GM10847 (cell line): Measurements from ENCODE around the gene SRSF7.

Experiments used
- POLR2A ChIP-seq: IDR thresholded peaks from 2 replicates; pipeline ENCODE4 v1.6.1; 2011; ENCODE audit not compliant: insufficient read length; ENCODE audit errors: extremely low read depth

Gene SRSF7

DNA sequence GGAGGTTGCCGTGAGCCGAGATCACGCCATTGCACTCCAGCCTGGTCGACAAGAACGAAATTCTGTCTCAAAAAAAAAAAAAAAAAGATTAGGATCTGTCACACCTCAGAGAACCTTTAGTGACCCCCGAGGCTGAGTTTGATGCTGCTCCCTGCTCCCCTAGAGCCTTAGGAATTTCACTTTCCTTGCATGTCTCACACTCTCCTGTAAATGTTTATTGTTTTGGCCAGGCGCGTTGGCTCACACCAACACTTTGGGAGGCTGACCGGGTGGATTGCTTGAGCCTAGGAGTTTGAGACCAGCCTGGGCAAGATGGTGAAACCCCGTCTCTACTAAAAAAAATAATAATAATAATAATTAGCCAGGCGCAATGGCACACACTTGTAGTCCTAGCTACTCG is 31.5 kb downstream of the SRSF7 start:
- TF ChIP-seq POLR2A, result no peak

DNA sequence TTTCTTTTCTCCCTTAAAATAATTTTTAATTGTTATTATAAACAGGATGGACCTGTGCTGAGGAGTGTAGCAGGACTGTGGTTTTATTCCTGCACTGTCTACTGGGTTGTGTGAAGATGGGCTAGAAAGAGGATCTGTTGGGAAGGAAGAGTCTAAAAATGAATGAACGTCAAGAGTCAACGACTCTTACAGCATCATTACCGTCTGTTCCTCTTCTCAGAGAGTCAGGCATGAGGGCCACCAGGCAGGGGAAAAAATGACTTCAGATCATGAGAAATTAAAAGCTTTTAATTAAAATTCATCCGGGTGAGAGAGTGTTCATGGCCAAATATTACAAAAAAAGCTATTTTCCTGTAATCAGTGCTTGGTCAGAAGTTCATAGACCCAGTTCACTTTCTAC is 32.6 kb downstream of the SRSF7 start:
- no peak for TF ChIP-seq POLR2A

DNA sequence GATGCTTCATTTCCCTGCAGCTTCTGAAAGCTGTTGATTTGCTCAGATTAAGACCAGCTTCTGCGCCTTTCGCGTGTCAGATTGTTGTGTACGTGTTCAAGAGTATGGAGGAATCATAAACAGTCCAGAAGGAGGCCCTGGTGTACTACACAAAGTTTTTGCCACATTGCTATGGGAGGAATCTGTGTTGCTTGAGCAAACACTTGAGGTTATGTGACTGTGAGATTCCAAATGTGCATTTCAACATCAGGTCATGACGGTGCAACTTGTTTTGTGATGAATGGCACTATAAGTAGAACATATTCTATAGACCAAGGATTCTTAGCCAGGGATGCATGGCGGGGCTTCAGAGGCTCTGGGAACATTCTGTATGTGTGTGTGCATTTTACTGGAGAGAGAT is 35.0 kb downstream of the SRSF7 start:
- no peak for TF ChIP-seq POLR2A

DNA sequence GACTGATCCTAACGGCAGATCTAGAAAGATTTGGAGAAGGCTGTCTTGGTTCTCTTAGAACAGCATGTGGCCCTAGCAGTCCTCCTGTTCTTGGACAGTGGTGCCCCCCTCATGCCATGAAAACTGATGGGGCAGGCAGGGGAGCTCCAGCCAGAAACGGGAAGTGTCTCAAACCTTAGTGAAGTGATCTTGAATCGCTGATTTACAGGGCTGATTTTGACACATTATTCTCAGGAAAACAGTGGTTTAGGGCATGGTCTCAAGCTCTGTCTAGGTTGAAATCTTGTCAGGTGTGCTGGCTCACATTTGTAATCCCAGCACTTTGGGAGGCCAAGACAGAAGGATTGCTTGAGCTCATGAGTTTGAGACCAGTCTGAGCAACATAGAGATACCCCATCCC is 37.8 kb downstream of the SRSF7 start:
- TF ChIP-seq POLR2A, result no peak

DNA sequence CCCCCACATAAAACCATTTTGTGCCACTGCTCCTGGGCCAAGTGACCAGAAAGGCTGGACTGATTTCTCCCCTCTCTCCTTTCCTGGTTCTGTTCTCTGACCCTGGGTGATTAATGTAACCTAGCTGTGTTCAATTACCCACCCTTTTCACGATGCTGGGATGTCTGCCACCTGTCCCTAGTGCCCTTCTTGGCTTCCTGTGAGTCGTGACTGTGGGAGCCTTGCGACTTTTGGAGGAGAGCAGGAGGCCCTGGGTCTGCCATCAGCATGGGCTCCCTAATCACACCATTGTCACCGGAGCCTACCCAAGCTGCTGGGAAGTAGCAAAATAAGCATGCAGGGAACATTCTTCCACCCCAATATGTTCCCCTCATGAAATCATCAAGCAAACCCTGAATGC is 38.3 kb downstream of the SRSF7 start:
- no peak for TF ChIP-seq POLR2A

DNA sequence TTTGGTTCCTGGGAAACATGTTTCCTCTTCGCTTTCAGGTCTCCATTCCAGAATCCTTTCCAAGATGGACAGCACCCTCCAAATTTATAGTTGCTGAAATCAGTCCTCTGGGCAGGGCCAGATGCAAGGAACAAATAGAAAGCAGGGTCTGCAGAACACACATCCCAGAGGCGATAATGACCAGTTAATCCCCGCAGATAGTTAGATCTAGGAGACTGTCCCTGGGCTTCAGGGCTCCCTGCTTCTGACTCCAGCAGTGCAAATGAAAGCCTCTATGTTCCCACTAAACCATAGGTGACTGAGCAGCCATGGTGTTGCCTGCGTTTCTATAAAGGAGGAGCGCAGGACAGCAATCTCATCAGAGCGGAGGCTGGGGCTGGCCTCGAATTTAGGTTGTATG is 38.7 kb downstream of the SRSF7 start:
- no peak for TF ChIP-seq POLR2A

DNA sequence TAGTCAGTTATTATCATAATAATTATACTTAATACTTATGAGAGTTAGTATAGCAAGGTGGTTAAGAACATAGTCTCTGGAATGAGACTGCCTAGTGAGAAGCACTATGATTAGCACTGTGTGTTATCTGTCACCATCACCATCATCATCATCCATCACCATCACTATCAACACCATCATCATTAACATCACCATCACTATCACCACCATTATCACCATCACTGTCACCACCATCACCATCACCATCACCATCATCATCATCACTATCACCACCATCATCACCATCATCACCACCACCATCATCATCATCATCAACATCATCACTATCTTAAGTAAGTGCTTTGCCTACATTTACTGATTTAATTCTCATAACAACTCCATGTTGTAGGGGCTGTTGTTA is 39.6 kb downstream of the SRSF7 start:
- TF ChIP-seq POLR2A, result no peak

DNA sequence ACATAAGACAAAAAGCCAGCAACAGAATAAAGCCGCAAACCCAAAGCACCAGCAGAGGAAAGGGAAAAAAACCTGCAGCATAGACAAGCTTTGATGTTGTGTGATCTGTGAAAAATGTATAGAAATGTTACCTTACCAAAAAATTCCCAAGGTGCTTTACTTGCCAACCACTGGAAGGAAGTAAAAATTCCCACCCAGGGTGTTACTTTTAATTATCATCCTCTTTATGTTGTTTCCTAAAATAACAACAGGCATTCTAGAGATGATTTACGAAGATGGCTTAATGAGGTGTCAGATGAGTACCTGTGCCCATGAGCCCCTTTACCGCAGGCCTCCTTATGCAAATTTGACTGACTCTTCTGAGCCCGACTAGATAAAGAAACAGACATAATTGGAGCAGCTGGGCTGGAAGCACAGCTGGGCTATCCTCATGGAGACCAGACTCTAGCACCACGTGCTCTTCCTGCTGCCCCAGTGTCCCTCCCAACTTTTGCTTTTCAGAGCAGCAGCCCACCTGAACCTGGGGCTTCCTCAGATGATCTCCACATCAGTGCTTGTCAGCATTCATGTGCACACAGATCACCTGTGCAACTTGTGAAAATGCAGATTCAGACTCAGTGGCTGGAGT is 41.5 kb downstream of the SRSF7 start:
- TF ChIP-seq POLR2A, result no peak

DNA sequence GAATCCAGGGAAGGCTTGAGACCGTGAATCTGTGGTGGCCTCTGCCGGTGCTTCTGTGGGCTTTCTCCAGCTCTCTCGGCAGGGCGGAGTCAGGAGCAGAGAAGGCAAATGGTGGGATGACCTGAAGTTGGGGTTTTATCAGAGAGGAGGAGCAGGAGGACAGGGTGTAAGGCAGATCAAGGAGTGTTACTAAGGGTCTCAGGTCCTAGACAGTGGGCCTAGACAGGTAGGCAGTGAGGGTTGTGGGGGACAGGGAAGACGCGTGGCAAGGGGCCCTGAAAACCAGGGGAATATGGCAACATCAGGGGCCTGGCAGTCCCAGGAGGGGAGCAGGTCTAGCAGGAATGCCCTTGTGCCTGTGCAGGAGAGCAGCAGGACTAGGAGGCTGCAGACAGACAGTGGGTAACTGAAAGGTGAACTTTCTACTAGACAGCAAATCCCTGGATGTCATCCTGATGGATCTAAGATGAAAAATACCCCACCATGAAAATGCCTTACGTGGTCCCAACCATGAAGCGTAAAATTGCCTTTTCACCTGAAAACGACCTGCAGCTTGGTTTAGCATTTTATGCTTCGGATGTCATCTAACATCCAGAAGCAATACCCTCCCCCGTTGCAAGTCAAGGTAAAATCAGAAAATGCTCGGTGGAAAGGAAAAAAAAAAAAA is 42.1 kb downstream of the SRSF7 start:
- TF ChIP-seq POLR2A, result no peak

DNA sequence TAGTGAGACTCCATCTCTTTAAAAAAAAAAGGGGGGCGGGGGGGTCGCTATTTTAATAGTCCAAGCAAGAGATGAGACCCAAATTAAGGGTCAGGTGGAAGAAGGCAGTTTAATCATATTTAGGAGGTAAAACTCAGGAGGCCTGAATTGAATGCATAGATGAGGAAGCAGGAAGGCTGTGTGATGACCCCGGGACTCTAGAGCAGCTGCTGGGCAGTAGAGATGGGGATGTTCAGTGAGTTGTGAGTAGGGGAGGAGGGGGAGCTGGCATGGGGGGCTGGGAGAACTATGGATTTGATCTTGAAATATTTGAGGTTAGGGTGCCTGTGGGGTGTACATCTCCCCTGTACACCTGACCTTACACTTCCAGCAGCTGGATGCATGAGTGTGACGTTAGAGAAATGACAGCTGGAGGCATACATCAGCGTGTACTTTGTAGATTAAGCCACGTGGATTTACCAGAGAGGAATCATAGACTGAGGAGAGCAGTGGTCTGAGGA is 44.3 kb downstream of the SRSF7 start:
- TF ChIP-seq POLR2A, result no peak

DNA sequence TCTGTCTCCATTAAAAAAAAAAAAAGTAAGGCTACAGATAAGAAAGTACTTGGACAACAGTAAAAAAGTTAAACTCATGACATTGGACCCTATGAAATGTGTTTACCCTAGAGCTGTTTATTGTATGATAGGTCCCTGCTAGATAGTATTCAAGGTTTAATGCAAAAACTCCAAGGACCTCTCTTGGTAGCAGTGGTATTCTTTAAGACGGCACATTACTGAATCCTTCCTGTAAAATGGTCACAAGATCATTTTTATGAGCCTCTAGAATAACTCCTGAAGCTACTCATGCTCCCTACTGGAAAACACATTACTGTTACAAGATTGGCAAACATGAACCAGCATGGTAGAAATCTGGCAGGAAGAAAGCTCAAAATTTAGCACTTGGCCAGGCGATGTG is 46.5 kb downstream of the SRSF7 start:
- no peak for TF ChIP-seq POLR2A

DNA sequence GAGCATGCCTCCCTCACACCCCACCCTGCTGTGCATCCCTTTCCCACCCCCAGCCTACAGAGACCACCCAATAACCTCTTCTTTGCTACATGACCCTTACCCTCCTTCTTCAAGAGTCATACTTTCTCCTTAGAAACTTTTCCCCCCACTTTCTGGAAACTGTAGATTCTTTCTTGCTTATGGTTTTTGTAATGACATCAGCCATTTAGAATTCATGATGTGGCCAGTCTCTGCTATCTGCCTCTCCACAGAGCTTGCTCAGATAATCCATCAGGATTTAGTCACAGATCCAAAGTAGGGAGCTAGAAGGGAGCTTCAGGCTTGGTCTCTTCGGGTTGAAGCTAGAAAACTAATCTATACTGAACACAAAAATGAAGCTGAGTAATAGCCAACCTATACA is 48.7 kb downstream of the SRSF7 start:
- TF ChIP-seq POLR2A, result no peak

DNA sequence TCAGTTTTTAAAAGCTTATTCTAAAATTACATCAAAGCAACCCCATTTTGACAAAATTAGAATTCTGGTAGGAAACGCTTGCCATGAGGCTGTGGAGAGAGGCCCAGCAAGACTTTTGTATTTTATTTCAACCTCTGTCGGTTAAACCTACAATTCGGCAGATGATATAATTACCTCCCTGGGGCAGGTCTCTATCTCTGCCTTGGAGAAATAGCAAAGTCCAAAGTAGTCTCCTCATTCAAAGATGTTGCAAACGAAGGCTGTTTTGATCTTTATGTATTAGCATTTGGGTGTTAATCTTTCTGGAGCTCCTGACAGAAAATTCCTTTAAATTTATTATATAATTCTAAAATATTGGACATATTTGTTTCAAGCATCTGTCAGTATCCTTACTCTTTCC is 49.6 kb downstream of the SRSF7 start:
- no peak for TF ChIP-seq POLR2A

DNA sequence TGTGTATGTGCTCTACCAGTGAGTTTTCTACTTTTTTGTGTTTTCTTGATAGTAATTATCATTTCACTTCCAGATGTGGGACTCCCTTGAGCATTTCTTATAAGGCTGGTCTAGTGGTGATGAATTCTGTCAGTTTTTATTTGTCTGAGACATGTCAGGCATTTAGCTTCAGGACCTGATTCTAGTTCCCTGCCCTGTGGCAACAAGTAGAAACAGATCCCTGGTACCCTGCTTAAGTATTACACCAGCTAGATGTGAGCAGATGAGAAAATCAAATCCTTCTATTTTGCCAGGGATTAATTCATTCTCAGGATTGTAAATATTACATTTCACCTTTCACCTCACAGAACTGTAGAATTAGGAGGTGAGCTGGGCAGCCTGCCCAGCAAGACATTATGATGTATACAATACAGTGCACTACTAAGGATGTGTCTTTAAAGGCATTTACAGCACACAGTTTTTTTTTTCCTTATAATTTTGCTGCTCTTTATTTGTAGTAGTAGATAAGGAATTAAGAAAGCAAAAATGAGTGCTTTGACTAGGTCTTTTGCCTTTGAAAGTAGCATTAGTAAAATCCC is 50.2 kb downstream of the SRSF7 start:
- TF ChIP-seq POLR2A, result no peak

DNA sequence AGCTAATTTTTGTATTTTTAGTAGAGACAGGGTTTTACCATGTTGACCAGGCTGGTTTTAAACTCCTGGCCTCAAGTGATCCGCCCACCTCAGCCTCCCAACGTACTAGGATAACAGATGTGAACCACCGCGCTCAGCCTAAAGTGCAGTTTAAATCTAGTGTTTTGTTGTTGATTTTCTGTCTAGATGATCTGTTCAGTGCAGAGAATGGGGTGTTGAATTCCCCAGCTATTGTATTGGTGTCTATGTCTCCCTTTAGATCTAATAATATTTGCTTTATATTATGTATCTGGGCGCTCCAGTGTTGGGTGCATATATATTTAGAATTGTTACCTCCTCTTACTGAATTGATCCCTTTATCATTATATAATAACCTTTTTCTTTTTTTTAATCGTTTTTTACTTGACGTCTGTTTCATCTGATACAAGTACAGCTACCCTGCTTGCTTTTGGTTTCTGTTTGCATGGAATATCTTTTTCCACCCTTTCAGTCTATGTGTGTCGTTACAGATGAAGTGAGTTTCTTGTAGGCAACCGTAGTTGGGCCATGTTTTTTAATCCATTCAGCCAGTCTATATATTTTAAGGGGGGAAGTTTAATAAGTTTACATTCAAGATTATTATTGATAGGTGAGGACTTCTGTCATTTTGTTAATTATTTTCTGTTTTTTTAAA is 50.9 kb downstream of the SRSF7 start:
- no peak for TF ChIP-seq POLR2A

DNA sequence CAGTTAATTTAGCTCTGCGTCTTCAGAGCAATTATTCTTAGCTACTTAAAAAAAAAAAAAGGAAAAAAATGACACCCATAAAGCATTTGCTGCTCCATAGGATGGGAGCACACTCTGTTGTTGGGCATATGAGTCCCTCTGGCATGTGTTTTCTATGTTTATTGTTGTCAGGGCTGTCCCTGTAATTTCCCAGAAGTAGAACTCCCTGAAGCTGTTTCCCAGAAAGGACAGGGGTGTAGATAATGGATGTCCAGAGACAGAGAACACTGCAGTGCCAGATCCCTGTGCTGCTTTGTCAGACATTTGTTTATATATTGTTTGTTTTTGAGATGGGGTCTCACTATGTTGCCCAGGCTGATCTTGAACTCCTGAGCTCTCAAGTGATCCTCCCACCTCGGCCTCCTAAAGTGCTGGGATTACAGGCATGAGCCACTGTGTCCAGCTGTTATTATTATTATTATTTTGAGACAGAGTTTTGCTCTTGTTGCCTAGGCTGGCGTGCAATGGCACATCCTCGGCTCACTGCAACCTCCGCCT is 52.6 kb downstream of the SRSF7 start:
- no peak for TF ChIP-seq POLR2A

DNA sequence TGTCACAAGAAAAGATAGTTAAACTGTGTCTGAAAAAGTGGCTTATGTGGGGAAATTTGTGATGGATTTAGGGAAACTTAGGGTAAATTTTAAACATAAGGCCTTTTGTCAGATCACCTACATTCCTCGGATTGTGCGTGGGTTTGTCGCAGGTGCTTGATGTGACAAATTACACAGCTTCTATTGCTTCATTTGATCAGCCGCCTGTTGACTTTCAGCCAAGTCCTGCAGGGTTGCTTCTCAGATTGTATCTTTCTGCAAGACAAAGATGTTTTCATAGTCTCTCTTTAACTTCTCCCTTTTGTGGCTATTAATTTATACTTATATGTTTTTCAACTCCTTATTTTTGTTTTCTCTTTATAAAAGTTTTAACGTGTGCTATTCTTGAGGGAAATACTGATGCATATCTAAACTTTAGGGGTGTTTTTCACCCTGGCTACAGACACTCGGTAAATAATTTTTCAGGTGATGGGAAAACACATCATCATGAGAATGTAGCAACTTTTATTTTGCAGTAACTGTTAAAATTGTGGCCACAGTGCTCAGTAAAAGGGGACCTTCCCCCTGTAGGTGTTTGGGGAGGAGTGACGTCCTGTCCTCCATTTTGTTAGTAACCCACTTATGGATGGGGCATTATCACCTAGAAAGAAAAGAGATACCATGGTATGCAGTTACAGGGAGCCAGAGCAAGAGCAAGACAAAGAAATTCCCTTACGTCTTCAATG is 53.9 kb downstream of the SRSF7 start:
- no peak for TF ChIP-seq POLR2A
